HG03039 (cell line): ENCODE results near the gene THPO.
"Not testable (repeated sequence)": the region's sequence is repeated elsewhere in the genome, so short reads cannot be mapped to it uniquely, and the experiment has no call there.

ENCODE experiments used
- ATAC-seq: cut with Tn5 transposase; IDR thresholded peaks from one replicate; pipeline ENCODE4 v1.9.1; 2021; ENCODE audit warnings: mild to moderate bottlenecking, moderate library complexity; ENCODE audit not compliant: unreplicated experiment

THPO gene

DNA sequence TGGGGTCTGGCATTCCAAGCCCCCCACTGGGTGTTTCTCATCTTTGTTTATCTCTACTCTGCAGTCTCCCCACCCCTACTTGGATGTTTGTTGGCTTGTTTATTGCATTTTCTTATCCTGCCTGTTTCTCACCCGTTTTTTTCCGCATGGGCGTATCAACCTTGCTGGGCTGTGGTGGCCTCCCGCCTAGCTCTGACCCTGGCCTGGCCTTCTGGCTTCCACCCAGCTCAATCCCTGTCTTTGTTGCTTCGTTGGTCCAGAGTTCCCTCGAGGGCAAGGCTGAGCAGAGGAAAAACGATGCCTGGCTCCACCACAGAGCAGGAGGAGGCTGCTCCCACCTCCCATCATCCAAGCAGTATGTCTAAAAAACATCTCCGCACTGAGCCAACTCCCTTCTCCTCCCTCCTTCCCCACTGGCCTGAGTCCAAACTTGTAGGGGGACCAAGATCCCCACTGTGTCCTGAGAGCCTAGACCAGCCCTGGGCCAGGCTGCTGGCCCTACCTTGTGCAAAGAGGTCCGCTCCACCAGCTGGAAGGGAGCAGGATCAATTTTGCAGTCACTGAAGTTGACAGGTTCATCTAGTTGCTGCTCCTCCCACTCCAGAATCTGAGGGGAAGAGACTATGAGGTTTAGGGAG is 26.4 kb downstream of the THPO start:
- ATAC-seq: no peak

DNA sequence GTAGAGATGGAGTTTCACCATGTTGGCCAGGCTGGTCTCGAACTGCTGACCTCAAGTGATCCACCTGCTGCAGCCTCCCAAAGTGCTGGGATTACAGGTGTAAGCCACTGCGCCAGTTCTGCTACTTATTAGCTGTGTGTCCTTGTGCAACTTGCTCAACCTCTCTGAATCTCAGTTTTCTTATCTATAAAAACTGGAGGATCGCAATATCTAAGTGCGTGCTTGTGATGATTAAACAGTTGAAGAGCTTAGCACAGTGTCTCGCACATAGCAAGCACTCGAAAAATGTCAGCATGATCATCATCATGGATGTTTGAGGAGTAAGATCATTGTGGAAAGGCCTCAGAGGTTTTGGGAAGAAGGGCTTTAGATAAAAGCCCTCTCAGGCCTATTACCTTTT is 27.4 kb downstream of the THPO start:
- no peak for ATAC-seq

DNA sequence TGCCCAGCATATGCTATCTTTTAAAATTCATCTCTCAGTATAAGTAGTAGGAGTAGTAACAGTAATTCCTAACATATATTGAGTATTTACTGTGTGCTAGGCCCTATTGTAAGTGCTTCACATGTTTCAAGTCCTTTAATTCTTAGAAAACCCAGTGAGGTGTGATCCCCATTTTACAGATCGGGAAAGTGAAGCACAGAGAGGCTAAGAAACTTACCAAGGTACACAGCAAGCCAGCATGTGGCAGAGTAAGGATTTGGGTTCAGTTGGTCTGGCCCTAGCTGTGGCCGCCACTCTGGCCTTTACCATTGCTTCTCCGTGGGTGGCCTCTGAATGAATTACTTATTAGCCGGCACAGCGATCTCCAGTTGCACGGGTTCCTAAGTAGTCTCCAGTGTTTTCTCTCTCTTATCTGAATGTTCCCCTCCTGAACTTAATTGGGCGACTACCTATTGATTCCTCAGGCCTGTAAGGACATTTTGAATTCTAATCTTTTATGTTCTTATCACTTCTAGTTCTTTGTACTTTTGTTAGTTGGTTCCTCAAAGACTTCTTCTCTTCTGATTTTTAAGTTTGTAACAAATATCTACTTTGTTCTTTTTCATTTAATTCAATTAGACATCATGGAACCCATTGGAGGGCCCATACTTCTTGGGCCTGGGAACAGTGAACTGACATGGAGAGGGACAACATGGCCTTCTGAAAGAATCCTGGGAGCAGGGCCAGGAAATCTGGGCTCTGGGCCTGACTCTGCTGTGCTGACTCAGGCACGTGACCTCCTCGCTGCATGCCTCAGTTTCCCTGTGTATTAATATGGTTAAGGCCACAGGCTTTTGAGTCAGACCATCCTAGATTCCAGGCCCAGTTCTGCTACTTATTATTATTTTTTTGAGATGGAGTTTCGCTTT is 28.2 kb downstream of the THPO start:
- ATAC-seq: no peak

DNA sequence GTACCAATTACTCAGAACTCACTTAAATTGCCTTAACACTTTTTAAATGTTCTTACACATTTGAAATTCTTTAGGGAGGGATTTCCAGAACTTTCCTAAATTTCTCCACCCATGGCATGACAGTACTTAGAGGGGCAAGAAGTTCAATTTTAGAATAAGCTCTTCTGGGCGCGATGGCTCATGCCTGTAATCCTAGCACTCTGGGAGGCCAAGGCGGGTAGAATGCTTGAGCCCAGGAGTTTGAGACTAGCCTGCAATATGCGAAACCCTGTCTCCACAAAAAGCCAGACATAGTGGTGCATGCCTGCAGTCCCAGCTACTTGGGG is 30.0 kb downstream of the THPO start:
- no peak for ATAC-seq

DNA sequence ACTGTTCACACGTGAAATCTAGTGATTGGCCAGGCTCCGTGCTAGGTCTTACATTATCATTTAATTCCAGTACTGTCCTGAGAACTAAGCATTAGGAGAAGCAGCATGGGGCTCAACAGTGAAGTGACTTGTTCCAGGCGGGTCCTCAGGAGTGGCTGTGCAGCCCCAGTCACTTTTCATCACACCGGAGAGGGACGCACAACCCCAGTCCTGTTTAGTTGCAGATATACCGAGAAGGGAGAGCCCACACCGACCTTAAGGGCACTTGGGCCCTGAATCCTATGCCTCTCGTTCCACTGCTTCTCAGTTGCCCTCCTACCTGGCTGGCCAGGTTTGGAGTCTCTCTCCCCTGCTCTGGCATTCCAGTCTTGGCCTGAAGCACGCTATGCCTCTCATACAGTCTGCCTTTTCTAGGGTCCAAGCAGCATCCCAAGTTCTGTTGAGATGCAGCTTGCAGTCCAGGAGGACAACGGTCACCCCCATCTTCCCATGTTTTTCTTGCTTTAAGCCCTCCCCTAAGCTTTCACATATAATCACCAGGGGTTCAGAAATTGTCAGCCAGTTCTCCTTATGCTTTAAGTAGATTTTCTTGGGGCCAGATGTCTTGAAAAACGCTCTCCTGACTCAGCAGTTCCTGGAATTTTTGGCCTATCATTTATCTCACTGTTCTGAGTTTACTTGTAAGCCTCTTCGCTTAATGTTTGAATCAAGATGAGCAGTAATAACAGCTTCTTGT is 30.5 kb downstream of the THPO start:
- no peak for ATAC-seq

DNA sequence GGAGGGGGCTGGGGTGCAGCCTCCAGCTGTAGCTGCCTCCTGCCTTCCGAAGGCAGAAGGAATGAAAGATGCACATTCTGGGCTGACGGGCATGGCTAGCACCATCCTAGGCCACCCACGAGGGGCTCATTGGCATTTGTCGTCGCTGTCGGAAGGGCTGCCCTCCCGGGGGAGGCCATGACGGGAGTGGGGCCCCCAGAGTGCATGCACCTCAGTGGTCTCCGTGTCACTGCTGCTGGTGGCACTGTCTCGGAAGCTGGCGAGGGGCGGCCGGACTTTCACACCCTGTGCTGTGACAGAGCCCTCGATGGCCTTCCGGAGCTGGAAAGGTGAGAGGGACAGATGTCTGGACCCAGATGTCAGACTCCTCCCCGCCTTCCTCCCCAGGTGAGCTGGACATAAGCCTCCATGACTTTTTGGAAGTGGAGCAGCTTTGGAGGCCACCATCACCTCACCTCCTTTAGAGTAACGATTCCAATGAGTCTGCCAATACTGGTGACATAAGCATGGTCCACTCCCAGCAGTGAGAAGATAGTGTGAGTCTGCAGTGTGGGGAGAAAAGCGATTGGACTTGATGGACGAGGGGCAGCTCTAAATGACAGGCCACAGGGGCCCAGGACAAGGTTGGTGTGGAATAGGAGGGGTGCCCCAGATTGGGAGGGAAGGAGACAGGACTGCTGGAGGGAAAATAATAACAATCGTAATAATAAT is 31.4 kb downstream of the THPO start:
- no peak for ATAC-seq

DNA sequence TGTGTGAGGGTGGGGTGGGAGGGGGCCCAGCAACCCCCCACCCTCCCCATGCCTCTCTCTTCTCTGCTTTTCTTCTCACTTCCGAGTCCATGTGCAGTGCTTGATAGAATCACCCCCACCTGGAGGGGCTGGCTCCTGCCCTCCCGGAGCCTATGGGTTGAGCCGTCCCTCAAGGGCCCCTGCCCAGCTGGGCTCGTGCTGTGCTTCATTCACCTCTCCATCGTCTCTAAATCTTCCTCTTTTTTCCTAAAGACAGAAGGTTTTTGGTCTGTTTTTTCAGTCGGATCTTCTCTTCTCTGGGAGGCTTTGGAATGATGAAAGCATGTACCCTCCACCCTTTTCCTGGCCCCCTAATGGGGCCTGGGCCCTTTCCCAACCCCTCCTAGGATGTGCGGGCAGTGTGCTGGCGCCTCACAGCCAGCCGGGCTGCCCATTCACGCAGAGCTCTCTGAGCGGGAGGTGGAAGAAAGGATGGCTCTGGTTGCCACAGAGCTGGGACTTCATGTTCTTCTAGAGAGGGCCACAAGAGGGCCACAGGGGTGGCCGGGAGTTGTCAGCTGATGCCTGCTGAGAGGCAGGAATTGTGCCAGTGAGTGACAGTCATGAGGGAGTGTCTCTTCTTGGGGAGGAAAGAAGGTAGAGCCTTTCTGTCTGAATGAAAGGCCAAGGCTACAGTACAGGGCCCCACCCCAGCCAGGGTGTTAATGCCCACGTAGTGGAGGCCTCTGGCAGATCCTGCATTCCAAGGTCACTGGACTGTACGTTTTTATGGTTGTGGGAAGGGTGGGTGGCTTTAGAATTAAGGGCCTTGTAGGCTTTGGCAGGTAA is 32.5 kb downstream of the THPO start:
- ATAC-seq: no peak

DNA sequence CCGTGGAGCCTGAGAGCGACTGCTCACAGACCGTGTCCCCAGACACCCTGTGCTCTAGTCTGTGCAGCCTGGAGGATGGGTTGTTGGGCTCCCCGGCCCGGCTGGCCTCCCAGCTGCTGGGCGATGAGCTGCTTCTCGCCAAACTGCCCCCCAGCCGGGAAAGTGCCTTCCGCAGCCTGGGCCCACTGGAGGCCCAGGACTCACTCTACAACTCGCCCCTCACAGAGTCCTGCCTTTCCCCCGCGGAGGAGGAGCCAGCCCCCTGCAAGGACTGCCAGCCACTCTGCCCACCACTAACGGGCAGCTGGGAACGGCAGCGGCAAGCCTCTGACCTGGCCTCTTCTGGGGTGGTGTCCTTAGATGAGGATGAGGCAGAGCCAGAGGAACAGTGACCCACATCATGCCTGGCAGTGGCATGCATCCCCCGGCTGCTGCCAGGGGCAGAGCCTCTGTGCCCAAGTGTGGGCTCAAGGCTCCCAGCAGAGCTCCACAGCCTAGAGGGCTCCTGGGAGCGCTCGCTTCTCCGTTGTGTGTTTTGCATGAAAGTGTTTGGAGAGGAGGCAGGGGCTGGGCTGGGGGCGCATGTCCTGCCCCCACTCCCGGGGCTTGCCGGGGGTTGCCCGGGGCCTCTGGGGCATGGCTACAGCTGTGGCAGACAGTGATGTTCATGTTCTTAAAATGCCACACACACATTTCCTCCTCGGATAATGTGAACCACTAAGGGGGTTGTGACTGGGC is 33.3 kb downstream of the THPO start:
- ATAC-seq: no peak

DNA sequence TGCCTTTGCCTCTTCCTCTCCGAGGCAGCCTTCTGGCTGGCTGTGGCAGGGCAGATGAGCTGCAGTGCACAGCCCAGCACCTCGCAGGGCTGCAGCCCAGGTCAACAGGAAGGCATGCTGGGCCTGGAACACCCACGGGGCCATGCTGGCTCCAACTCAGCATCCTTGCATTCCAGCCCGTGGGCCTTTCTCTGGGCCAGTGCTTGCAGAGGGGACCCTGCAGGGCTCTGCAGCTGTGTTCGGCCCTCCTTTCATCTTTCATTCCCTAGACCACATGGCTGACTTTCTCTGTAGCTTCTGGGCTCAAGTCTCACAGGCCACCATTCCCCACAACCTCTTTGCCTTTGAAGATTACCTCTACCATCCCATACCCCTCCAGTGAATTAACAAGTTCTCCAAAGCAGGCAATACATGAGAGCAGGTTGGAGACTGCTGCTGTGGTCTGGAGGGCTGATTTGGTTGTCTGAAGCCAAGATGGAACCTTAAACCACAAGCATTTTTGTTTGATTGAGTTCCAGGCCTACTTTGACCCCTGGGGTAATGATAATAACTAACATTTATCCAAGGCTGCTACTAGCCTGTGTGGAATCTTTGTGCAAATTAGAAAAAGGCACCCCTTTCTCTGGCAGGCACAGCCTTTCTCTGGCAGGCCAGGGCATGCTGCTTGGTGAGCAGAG is 34.7 kb downstream of the THPO start:
- ATAC-seq: no peak

DNA sequence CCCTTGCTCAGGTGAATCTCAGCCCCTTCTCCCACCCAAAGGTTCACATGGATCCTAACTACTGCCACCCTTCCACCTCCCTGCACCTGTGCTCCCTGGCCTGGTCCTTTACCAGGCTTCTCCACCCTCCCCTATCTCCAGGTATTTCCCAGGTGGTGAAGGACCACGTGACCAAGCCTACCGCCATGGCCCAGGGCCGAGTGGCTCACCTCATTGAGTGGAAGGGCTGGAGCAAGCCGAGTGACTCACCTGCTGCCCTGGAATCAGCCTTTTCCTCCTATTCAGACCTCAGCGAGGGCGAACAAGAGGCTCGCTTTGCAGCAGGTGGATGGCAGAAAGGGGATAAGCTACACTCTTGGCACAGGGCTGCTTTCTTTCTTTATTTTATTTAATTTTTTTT is 36.1 kb downstream of the THPO start:
- ATAC-seq: no peak

DNA sequence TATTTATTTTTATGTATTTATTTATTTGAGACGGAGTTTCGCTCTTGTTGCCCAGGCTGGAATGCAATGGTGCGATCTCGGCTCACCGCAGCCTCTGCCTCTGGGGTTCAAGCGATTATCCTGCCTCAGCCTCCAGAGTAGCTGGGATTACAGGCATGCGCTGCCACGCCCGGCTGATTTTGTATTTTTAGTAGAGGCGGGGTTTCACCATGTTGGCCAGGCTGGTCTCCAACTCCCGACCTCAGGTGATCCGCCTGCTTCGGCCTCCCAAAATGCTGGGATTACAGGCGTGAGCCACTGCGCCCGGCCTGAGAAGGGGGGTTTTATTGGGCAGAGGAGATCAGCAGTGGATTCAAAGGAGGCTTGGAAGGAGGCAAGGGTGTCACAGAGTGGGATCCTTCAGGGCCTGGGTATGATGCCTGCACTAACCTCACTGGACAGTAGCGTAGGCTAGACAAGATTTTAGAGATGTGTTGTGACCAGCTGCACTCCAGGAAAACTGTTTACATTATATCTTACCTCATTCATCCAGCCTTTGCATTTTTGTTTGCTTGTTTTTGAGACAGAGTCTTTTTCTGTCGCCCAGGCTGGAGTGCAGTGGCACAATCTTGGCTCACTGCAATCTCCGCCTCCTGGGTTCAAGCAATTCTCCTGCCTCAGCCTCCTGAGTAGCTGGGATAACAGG is 38.4 kb downstream of the THPO start:
- not testable (repeated sequence) for ATAC-seq

DNA sequence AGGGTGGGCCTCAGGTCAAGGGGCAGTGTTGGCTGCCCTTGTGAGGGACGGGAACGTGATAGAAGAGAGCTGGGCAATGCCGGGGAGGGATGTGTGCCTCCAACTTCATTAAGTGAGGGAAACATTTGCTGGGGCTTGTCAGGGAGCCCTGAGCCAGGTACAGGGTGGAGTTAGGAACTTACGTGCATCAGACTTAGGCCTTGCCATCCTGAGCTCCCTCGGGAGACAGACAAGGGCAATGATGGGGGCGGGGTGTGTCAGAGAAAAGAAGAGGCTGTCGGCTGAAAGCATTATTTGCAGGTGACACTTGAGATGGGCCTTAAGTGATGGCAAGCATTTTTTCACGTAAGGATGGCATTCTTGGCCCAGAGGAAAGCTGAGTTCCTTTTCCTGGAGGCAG is 39.0 kb downstream of the THPO start:
- ATAC-seq: no peak

DNA sequence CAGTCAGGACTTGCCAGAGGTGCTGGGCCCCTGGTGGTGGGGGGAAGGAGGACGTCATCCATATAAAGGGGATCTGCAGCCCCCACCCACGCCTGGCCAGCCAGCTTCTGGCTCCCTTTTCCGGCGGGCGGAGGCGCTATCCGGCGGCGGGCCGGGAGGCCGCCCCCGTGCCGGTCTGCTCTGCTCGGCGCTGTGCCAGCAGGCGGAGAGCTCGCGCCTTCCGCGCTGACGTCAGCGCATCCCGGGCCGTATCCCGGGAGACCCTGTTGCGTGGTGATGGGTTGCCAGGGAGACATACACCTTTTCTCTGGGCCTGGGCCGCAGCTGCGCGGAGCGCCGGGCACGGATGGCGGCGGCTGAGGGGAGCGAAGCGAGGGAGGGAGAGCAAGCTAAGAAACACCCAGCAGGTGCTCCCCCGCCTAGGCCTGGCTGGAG is 39.5 kb downstream of the THPO start:
- ATAC-seq: no peak

DNA sequence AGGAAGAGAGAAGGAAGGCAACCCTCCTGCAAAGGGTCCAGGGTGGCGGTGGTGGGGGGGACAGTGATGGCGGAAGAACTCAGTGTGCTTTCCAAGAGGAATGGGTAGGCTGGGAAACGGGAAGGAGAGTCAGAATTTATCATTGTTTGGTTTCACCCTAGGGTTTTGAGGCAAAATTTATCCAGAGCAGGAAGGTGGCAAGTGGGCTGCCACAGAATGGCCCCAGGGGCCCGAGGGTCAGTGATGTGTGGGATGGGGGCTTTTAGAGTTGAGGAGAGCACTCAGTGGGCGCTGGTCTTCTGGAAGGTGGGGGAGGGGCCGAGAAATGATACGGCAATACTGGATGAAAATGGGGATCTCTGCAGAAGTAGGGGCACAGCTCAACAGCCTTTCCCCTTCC is 40.0 kb downstream of the THPO start:
- ATAC-seq: no peak

DNA sequence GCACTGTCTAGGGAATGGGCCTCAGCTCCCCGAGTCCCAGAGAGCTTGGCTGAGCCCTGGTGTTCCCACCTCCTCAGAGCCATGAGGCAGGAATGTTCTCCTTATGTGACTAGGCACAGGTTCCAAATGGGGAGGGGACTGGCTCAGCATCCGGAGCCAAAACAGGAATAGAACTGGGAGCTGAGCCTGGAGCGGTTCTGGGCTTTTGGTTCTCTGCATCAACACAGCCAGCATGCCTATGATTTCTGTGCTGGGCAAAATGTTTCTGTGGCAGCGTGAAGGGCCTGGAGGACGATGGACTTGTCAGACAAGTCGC is 40.6 kb downstream of the THPO start, which contains the start of gene FAM131A:
Gene FAM131A, plus strand, starts transcription at position 202 of the 316 bp plus-strand sequence. Its CDS starts 31 bp downstream, at position 233.
- no peak for ATAC-seq

DNA sequence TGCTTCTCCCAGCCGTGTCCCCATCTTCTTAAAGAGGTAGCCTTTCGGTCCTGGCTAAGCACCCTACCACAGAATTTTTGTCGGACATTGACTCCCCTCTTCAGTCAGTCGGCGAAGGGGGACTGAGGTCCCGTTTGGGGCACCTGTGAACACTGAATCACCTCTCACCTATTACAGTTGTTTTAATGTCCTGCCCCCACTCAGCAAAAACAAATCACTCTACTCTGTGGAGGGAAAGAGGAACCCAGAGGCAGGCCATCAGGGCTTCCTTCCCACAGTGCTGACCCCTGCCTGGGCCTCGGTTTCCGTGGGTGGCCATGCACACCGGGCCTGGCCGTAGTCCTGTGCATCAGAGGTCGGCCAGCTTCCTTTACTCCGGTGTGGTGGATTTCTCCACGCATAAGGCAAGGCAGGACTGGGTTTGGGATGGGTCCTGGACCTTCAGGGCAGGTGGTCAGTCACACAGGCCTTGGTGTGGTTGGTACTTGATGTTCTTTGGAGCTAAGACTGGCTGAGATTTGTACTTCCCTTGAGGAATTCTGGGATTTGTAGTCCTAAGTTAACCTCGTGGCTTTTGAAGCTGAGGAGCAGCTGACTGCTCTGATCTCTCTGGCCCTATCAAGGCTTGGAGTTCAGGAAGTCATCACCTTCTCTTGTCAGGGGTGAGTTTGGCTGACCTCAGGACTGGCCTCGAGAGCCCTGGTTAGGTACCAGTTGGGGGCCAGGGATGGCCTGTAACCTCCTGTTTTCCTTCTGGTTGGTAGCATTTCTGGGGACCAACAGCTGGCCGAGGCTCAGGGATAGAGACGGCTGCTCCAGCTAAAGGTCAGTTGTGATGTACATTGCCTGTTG is 41.2 kb downstream of the THPO start:
- no peak for ATAC-seq

DNA sequence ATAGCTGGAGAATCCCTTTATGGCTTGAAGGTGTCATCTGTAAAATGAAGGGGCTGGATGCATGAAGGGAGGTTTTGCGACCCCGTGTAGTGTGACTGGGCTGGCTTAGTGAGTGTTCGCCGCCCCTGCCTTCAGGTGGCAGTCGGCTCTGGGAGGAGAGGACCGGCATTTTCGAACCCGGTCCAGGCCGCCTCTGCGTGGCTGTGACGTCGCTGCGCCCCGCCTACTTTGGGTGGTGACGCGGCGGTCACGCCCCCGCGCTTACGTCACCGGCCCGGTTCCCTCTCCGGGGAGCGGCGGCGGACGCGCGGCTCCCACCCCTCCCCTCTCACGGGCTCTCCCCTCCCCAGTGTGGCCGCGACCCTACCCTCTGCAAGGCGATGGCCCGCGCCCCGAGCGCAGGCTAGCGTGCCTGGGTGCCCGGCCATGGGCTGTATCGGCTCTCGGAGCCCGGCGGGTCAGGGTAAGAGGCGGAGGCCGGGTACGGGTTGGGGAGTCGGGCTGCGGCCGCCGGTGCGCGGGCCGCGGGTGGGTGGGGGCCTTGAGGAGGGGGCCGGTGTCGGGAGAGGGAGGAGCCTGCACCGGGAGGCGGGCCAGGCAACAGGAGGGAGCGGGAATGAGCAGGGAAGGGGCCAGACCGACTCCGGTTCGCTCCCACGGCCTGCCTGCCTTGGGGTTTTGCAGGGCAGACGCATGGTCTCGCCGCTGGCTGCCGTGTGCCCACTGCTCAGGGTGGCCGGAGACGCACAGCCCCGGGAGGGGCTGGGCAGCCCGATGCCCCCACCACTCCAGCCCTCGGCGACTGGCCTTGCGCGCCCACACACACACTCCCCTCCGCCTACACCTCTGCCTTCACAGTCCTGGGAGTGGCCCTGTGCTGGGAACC is 42.1 kb downstream of the THPO start:
- peak; percentile 64 for ATAC-seq
